Spleen (tissue), 7 donors: ENCODE data around the gene GTF3C5.

Experiments used
- CTCF ChIP-seq, 11 experiments: fragments of 200-600 bp in 7 of 11; fragments of 450-650 bp in 4 of 11; sonication (generic) in 4 of 11; IDR thresholded peaks in 8 of 11; conservative IDR thresholded peaks in 3 of 11; 1 replicate in 7 of 11; 2 replicates in 4 of 11; pipeline versions ENCODE4 v1.4.0 to v1.8.0; 2016 to 2021; ENCODE audit warnings: antibody characterized with exemption in 11 of 11, inconsistent platforms in 4 of 11, mild to moderate bottlenecking in 1 of 11
- POLR2A ChIP-seq, 3 donors: fragments of 450-650 bp; IDR thresholded peaks; one replicate each; pipeline ENCODE4 v1.5.1; 2017; ENCODE audit warnings: antibody characterized with exemption in 3 of 3, mild to moderate bottlenecking in 1 of 3
- POLR2AphosphoS5 ChIP-seq, 3 donors: sonication (generic); formaldehyde crosslinking; IDR thresholded peaks; one replicate each; pipeline ENCODE4 v1.5.1; 2017; ENCODE audit warnings: antibody characterized with exemption in 3 of 3
- donor health status: DM: no; HTN: no; CAD: no; lungs with moderate emphysema.
- donor health status: DM: no; HTN: no; CAD: no.
- donor health status: DM: no; HTN: no; CAD: no.

DNA sequence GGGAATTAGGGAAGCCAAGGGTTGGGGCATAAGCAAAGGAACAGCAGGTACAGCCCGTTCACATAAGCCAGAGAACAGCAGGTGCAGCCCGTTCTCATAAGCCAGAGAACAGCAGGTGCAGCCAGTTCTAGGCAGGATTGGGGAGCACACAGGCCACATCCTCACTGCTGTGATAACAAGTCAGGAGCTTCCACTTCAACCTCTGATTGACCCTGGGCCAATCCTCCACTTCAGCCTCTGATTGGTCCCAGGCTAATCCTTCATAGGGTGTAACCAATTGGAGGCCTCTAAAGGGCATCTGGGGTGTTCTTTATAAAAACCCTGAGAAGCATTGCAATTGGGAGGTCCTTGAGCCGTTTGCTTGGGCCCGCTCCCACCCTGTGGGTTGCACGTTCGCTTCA lies 58.5 kb downstream of the GTF3C5 start:
- no peak for TF ChIP-seq CTCF (IDR thresholded peaks at IDR 0.05 in 8 of 11, conservative IDR thresholded peaks at IDR 0.05 in 3 of 11)
- TF ChIP-seq POLR2A (IDR thresholded peaks at IDR 0.05), result no peak
- TF ChIP-seq POLR2AphosphoS5 (IDR thresholded peaks at IDR 0.05), result no peak
